NCI-H1694 treated with DMSO at 0.1 percent for 48 hours (cell line): ENCODE measurements around the gene HES4.
"Not testable (repeated sequence)": the region's sequence is repeated elsewhere in the genome, so short reads cannot be mapped to it uniquely, and the experiment has no call there.

Source experiments
- DNase-seq: peaks from one replicate; lab custom pipeline; 2025; lab: John Stamatoyannopoulos, UW

HES4 gene

DNA sequence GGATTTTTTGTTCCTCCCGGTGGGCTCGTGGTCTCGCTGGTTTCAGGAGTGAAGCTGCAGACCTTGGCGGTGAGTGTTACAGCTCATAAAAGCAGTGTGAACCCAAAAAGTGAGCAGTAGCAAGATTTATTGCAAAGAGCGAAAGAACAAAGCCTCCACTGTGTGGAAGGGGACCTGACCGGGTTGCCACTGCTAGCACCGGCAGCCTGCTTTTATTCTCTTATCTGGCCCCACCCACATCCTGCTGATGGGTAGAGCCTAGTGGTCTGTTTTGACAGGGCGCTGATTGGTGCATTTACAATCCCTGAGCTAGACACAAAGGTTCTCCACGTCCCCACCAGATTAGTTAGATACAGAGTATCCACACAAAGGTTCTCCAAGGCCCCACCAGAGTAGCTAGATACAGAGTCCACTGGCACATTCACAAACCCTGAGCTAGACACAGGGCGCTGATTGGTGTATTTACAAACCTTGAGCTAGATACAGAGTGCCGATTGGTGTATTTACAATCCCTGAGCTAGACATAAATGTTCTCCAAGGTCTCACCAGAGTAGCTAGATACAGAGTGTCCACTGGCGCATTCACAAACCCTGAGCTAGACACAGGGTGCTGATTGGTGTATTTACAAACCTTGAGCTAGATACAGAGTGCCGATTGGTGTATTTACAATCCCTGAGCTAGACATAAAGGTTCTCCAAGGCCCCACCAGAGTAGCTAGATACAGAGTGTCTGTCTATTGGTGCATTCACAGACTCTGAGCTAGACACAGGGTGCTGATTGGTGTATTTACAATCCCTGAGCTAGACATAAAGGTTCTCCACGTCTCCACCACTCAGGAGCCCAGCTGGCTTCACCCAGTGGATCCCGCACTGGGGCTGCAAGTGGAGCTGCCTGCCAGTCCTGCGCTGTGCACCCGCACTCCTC is 17.8 kb upstream of the HES4 start:
- DNase-seq = not testable (repeated sequence)

DNA sequence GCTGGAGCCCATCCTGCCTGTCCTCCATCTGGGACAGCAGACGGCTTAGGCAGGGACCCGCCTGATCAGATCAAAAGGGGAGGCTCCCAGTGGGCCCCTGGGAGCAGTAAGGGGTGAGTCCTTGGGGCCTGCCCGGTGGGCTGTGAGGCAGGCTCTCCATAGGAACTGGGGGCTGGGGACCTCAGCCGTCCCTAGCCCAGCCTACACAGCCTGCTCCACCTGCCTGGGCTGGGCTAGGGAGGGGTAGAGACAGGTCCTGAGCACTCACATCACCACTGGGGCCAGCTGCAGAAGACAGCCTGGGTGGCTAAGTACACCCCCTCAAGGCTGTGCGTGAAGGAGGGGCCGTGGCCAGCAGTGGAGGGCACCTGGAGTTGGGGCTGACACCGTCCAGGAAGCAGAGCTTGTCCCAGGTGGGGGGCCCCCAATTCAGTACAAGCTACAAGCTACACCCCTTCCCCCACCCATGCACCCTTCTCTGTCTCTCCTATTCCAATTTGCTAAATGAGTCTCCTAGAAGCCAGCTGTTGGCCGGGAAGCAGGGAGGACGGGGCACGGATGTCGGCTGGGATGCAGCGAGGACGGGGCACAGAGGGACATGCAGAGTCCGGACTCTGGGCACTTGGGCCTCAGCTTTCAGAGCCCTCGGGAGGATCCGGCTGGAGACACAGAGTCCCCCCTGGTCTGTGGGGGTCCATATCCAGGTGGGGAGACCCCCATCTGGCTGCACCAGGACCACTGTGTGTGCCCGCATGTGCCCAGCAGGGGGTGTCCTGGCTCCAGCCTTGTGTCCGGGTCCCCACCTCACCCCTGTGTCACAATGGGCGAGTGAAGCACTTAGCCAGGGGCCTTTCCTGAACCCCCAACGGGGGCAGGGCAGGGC is 15.1 kb upstream of the HES4 start:
- DNase-seq = no peak

DNA sequence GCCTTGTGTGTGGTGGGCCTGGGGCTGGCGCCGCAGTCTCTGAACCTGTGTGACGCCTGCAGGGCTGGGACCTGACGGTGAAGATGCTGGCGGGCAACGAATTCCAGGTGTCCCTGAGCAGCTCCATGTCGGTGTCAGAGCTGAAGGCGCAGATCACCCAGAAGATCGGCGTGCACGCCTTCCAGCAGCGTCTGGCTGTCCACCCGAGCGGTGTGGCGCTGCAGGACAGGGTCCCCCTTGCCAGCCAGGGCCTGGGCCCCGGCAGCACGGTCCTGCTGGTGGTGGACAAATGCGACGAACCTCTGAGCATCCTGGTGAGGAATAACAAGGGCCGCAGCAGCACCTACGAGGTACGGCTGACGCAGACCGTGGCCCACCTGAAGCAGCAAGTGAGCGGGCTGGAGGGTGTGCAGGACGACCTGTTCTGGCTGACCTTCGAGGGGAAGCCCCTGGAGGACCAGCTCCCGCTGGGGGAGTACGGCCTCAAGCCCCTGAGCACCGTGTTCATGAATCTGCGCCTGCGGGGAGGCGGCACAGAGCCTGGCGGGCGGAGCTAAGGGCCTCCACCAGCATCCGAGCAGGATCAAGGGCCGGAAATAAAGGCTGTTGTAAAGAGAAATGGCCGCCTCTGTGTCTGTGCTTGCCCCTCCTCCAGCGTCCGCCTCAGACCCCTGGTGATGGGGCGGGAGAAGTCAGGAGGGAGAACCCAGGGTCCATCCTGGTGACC is 14.2 kb upstream of the HES4 start:
- peak; percentile 52 for DNase-seq

DNA sequence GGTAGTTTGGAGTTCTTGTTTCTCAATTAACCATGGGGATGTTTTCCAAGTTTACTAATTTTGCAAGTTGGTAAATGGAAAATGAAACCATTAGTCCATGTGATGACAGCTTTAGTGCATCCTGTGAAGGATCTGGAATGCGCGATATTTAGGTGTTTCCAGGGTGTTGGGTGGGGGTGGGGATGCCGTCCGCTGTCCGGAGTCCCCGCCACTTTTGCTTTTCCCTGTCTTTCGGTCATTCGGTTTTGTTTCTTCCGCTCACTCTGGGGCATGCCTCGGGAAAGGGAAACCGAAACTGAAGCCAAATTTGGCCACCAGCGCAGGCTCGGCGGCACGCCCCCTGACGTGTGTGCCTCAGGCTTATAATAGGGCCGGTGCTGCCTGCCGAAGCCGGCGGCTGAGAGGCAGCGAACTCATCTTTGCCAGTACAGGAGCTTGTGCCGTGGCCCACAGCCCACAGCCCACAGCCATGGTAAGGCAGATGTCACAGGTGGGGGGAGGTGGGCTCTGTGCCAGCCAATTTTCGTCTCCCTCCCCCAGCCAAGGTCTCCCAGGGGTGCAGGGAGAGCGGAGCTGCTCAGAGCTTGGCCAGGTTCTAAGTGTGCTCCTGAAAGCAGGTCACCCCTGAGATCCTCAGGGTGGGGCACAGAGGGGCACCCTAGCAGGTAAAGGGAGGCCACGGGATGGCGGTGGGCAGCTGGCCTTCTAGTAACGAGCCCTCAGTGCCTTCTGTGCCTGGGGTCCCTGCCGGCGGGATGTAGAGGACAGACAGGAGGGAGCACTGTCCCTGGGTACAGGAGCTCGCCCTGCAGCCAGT is 13.4 kb upstream of the HES4 start, which contains the start of gene ISG15:
Gene ISG15, plus strand, starts transcription at position 393 of the 817 bp plus-strand sequence. Its CDS starts 77 bp downstream, at position 470.
- DNase-seq = peak; percentile 49

DNA sequence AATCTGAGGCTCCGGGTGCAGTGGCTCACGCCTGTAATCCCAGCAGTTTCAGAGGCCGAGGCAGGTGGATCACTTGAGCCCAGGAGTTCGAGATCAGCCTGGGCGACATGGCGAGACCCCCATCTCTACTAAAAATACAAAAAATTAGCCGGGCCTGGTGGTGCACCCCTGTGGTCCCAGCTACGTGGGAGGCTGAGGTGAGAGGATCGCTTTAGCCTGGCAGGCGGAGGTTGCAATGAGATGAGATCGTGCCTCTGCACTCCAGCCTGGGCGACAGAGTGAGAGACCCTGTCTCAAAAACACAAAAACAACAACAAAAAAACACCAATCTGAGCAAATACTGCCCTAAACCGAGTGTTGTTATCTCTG is 12.8 kb upstream of the HES4 start:
- DNase-seq = not testable (repeated sequence)

DNA sequence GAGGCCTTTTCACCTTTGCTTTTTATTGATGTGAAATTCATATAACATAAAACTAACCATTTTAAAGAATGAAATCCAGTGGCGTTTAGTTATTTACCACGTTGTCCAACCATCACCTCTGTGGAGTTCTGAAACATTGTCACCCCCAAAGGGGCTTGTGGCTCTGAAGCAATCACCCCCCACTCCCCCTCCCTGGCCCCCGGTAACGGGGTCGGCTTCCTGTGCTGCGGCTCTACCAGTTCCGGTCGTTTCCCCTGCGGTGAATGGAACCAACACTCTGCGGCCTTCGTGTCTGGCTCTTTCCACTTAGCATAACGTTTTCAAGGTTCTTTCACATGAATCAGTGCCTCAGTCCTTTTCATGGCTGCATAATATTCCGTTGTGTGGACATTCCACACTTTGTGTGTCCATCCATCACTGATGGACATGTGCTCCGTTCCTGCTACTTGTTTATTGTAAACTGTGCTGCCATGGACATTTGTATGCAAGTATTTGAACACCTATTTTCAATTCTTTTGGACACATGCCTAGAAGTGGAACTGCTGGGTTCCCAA is 11.6 kb upstream of the HES4 start:
- no peak for DNase-seq

DNA sequence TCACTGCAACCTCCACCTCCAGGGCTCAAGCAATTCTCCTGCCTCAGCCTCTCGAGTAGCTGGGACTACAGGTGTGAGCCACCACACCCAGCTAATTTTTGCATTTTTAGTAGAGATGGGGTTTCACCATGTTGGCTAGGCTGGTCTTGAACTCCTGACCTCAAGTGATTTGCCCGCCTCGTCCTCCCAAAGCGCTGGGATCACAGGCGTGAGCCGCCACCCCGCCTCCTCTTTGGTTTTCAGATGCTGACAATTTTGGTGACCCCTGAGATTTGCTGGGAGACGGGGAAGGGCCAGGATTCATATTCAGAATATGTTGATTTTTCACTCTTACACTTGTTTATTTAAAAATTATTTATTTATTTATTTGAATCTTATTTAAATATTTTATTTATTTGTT is 10.2 kb upstream of the HES4 start:
- DNase-seq = not testable (repeated sequence)

DNA sequence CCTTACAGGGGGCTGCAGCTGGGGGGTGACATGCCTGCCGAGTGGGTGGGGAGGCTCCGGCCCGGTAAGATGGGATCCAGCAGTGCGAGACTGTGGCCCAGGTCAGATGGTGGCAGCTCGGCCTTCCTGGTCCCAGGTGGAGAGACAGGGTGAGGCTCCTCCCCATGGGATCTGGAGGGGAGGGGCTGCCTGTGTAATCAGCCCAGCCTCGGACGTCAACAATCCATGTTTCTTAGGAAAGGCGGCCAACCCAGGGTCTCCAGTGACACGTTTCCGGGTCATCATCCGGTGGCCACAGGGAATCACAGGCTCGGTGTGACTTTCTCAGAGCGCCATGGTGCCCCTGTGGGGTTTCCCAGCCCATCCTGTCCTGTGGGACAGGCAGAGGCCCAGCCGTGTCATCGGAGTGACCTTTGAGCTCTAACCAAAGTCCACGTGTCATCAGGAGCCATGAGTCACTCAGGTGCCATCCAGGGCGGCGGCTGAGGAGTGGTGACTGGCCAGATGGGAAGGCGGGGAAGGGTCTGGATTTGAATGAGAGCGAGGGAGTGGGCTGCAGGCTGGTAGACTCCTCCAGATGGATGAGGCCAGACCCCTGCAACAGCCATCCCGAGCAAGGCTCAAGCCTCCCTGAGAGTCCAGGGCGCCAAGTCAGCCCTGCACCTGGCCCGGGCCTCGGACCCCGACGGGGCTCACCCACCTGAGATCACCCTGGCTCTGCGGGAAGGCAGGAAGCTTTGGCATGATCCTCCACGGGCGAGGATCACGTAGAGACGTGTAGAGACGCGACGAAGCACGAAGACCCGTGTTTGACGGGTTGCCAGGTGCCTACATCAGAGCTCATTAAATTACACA is 6.6 kb upstream of the HES4 start:
- DNase-seq = no peak

DNA sequence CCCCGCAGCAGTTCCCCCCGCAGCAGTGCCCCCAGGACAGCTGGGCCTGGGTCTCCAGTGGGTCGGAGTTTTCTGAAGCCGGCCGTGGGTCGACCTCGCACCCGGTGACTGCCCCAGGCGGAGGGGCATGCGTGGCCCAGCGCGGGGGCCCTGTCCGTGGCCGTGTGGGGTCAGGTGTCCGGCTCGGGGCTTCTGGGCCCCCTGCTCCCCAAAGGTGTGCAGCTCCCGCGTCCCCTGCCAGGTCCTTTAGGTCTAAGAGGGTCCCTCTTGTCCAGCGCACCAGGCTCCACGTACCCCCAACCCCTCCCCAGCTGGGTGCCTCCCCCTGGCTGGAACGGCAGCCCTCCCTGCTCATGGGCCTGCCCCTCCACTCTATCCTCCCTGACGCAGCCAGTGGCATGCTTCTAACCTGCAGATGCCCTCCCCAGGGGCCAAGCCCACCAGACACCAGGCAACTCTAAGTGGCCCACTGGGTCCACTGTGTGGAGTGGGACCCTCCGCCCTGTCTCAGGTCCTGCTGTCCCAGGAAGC is 5.9 kb upstream of the HES4 start:
- DNase-seq = no peak

DNA sequence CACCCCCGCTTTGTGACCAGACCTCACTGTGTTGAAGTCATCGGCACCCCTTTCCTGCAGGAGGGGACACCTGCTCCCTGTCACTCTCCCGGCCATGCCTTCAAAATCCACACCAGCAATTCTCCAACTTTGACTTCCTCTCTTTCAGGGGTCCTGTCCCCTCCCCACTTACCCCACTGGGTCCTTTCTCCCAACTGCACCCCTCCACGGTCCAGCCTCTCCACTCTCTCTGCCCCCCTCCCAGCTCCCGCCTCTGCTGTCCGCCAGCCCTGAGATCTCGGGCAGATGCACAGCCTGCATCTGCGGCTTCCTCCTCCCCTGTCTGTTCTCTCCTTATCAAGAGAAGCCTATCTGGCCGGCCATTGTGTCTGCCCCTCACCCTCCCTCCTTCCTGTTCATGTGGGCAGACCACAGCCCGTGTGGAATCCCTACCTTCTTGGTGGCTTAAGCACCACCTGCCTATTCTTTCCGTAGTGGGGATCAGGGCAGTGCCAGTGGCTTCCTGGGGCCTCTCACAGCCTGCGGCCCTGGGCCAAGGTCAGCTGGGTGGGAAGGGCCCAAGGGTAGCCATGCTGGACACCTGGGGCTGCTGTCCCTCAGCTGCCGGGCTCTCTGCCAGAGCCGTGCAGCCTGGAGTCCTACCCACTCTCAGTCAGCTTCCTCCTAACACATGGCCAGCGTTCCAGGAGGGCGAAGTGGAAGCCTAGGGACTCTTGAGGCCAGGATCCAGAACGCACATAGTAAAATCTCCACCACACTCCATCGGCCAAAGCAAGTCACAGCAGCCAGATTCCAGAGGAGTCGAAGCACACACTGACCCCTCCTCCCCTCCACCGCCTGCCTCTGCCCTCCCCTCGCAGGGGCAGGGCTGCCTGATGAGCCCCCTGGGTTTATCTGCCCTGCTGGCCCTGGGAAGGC is 5.1 kb upstream of the HES4 start:
- no peak for DNase-seq

DNA sequence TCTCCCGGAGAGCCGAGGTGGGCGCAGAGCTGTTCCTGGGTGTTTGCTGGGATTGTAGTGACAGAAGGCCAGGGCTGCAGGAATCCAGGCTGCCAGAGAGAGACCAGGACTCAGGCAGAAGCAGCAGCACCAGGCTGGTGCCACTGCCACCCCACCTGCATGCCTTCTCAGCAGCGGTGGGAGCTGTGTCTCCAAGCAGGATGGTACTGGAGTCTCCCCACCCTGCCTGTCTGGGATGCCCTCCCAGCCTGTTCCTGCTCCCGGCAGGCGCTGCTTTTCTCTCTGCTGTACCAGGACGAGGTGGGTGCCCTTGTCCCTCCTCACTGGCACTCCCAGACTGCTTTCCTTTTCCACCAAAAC is 4.5 kb upstream of the HES4 start:
- no peak for DNase-seq

DNA sequence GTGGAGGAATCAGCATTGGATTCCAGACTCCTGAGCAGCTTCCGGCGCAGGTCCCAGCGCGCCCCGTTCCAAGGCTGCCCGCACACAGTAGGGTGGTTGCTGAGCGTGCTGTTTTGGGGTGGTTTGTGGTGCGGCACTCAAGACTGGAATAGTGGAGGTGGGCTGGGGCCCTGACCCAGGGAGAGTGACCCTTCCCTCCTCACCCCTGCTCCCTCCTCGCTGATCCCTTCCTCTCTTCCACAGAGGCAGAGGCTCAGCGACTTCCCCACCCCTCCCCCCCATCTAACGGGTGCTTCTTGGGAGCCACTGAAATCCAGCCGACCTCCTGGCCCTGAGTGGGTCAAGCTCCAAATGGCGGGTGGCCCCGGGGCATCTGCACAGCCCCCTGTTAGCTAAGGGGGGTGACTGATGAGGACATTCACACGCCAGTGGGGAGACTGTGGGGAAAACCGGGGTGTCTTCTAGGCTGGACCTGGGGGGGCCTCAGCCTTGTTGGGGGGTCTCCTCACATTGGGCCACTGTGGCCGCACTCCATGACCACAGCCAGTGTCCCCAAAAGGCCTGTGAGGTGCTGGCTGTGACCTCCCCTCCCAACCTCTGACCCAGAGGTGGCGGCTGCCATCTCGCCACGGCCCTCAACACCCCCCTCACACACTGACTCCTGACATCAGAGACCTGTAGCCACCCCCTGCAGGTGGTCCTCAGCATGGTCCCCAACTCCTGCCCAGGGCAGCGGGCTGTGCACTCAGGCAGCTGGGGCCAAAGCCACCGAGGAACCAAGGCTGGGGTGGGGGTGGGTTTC is 3.9 kb upstream of the HES4 start:
- no peak for DNase-seq

DNA sequence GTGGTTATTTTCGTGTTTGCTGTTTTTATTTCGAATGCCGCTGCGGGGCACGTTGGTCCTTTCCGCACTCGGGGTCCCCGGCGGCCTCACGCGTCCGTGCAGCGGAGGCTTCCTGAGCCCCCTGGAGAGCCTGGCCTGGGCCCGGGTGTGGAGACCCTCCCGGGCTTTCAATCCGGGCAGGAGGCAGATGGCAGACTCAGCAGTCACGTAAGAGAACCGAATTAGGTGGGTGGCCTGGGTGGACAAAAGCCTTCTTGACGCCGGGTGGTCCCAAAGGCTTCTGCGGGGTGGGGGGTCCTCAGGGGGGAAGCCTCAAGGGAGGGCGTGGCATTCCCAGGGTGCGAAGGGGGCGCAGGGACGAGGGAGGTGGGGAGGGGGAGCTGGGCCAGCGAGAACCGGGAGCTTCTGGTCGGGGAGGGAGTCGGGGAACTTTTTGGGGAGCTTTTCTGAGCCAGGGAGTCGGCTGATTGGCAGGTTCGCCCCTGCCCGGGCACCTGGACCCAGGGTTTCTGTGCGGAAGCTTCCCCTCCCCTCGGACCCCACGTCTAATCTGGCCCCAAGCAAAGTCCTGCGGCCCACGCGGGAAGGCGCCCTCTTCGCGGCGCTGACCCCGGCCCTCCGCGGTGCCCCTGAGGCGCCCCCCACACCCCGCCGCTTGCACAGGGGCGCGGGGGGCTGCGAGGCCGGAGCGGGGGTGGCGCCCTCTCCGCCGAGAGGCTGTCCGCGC is 1.3 kb upstream of the HES4 start:
- no peak for DNase-seq

DNA sequence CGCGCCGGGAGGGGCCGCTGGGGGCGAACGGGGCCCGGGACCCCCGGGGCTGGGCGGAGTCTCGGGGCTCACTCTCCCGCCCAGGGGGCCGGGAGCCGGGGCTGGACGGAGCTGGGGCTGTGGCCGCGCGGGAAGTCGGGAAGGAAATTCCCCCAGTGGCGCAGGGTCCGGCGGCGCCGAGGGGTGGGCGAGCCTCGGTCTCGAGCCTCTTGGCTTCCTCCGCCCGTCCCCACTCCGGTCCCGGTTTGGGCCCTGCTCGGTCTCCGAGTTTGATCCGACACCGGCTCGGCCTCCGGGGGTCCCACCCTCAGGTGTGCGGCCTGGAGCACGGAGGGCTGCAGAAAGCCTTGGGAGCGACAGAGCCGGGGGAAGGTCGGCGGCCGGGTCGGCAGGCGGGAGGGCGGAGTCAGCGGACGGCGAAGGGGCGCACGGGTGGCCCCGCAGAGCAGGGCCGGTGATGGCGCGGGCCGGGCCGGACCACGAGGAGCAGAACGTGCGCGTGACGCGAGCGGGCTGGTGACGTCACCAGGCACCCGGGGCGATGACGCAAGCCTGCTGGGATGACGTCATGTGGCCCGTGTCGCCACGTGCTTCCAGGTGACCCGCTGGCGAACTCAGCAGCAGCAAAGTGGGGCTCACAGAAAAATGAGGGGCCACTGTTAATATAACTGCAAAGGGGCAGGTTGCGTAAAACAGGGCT is 610 bp upstream of the HES4 start:
- peak; percentile 53 for DNase-seq

DNA sequence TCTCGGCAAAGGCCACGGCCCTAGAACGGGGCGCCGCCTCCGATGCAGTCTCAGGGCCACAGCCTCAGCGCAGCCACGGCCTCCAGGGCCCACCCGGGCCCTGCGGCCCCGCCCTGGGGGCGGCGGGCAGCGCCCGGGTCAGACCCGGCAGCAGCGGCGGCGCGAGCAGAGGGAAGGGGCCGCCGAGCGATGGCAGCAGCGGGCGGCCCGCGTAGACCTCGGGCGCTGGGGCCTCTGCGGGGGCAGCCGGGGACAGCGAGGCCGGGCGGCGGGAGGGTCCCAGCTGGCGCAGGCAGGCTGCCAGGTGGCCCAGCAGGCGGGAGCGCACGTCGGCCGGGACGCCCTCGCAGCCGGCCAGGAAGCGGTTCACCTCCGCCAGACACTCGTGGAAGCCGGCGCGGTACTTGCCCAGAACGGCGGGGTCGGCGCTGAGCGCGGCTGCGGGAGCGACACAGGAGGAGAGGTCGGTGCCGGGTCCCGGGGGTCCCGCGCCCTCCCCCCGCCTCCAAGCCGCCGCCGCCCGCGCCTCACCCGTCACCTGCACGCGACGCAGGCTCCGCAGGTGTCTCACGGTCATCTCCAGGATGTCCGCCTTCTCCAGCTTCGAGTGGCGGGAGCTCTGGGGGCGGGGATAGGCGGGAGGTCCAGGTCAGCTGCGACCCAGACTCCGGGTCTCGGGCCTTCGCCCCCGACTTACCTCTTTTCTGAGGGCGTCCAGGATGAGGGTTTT is 737 bp downstream of the HES4 start:
- no peak for DNase-seq

DNA sequence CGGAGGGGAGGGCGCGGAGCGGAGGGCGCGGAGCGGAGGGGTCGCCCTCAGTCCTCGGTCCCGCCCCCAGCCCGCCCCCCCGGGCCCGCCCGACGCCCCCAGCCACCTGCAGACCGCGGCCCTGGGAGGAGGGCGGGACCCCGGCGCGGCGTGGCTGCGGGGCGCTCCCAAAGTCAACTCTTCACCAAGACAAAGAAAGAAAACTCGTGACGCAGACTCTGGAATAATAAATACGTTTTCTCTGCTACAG is 1.2 kb downstream of the HES4 start:
- DNase-seq = no peak
